HG03378 (cell line): Measurements from ENCODE around the gene PIH1D1.
"Not testable (repeated sequence)": the region's sequence is repeated elsewhere in the genome, so short reads cannot be mapped to it uniquely, and the experiment has no call there.

Experiments used
- ATAC-seq: cut with Tn5 transposase; IDR thresholded peaks from one replicate; pipeline ENCODE4 v1.9.1; 2021; ENCODE audit warnings: mild to moderate bottlenecking, moderate library complexity; ENCODE audit not compliant: unreplicated experiment

The PIH1D1 gene

DNA sequence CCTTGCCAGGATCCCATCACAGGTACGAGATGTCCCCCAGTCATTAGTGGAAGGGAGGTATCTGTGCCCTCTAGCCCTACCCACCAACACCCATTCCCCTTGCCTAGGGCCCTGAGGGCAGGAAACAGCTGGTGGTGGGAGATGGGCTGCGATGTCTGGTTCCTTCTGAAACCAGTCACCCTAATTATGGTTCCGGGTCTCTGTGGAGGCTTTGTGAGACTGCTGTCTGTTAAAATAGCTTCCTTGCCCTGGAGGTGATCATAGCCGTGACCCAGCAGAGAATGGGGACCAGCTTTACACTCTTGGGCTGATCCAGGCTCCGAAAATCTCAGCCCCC is 6.9 kb upstream of the PIH1D1 start:
- no peak for ATAC-seq

DNA sequence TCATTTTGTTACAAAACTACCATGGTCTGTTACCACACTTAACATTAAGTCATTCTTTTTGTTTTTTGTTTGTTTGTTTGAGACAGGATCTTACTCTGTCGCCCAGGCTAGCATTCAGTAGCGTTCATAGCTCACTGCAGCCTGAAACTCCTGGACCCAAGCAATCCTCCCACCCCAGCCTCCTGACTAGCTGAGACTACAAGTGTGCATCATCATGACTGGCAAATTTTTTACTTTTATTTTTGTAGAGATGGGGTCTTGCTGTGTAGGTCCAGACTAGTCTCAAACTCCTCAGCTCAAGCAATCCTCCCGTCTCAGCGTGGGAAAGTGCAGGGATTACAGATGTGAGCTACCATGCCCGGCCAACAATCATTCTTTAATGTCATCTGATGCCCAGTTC is 4.7 kb upstream of the PIH1D1 start:
- ATAC-seq, result no peak

- no peak for ATAC-seq
These were observed 4.2 kb upstream of the PIH1D1 start for GRCh38 chr19:49455773-49456172.

GRCh38 chr19:49453757-49454240 is 2.2 kb upstream of the PIH1D1 start:
- ATAC-seq, result no peak

GRCh38 chr19:49453013-49453756 is 1.6 kb upstream of the PIH1D1 start, which contains the start of gene ALDH16A1:
Gene ALDH16A1, plus strand, starts transcription at chr19:49453225. Its CDS starts 107 bp downstream, at chr19:49453332.
- peak; percentile 71 for ATAC-seq

GRCh38 chr19:49450405-49450804 is 1.2 kb downstream of the PIH1D1 start:
- ATAC-seq, result no peak

DNA sequence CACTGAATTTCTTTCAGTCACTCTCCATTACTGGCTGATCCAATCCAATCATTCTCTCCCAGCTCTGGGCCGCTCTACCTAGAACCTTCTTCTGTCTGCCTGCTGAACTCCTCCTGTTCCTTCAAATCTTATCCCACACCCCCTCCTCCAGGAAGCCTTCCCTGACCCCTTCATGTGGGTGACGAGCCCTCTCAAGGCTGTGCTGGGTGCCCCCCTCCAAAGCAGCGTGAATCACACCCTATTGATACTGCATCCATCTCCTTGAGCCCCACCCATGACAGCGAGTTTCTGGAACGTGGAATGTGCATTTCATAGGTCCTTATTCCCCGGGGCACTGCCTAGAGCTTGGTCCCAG is 3.2 kb downstream of the PIH1D1 start:
- no peak for ATAC-seq

DNA sequence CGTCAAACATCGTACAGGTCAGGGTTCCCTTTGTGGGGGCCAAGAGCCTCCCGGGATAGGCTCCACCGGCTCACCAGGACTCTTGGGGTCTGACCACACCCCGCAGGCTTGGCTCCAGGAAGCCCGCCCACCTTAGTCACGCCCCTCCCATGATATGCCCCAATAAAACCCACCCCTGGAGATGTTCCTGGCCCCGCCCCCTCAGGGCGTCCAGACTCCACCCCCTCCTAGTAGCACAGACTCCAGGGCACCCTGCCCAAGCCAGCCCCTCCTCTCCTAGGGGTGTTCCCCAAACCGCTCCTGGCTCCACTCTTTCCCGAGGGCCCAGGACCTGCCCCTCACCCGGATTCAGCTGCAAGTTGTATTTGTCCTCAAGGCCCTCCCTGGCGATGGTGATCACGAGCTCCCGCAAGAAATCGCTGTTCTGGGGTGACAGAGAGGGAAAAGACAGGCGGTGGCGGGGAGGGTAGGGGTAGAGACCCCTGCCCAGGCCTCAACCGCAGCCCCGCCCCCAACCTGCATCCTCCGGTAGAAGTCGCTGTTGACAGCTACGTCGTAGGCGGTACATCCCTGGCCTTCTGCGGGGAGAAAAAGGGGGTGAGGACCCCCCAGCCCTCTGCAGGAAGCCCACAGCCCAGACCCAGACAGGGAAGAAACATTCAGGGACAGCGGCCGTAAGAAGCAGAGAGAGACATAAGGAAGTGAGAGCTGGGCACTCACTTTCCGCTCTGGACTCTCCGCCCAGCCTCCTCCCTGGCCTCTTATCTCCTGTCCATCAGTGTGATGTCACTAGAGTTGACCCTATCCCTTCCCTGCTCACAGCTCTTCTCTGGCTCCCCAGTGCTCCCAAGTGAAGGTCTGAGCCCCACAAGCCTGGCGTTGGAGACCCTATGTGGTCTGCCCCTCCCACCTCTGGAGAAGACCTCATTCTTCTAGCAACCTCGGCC is 3.9 kb downstream of the PIH1D1 start:
- ATAC-seq, result no peak

DNA sequence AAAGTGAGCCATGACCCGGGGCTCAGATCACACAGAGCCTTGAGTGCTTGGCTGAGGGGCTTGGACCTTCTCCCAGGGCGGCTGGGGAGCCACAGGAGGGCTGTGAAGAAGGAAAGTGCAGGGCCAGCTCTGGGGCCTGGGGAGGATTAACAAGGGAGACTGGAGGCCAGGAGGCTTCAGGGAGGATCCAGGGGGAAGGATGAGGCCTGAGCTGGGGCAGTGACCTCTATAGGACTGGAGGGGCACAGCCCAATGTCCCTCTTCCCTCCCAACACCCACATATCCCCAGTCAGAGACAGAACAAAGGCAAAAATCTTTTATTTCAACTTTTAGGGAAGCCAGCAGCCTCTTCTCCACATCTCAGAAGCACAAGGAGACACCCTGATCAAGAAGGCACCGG is 5.6 kb downstream of the PIH1D1 start:
- no peak for ATAC-seq

GRCh38 chr19:49444100-49444700 is 7.4 kb downstream of the PIH1D1 start:
- ATAC-seq, result not testable (repeated sequence)

DNA sequence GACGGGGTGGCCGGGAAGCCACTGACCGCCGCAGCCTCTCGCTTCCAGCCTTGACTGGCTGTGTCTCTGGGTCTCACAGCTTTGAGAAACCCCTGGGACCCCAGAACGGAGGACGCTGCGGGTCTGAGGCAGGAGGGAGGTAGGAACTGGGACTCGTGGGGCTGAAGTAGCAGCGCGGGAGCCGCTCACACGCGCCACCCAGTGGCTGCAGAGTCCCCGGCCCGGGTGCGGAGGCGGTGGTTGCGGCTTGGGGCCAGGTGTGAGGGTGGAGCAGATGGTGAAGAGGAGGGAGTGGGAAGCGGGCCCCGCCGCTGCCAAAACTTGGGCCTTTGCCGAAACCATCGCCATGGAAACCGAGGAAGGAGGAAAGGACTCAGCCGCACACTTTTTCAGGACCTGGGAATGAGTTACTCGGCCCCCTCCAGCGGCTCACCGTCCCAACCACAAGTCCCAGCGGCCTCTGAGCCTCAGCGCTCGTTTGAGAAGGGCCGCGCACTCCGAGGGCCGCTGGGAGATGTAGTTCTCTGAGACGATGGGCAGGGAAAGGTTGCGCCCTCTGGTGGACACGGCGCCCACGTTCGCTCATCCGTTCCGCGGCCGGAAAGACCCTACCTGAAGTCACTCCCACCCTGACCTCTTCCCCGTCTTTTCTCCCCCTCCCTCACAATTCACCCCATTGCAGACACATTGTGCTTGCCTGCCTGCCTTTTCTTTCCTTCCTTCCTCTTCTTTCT is 8.1 kb downstream of the PIH1D1 start:
- peak; percentile 76 for ATAC-seq

- no peak for ATAC-seq
These were observed 8.7 kb downstream of the PIH1D1 start for GRCh38 chr19:49442771-49443365.

DNA sequence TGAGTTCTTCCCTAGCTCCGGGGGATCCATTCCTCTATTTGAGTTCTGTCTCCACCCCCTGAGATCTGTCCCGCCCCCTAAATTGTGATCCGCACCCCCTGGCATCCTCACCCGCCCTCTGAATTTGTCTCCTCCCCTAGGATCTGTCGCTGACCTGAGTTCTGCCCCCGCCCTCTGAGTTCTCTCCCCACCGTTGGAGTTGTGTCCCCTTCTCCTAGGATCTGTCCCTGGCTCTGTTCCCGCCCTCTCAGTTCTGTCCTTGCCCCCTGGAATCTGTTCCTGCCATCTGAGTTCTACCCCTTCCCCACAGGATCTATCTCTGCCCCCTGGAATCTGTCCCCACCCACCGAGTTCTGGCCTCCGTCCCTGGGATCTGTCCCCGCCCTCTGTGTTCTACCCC is 9.3 kb downstream of the PIH1D1 start:
- ATAC-seq, result no peak

GRCh38 chr19:49441960-49442350 is 9.7 kb downstream of the PIH1D1 start:
- ATAC-seq, result no peak

- no peak for ATAC-seq
These were observed 10.2 kb downstream of the PIH1D1 start, which contains the start of gene SLC17A7 for GRCh38 chr19:49441210-49441959. Gene SLC17A7, minus strand, starts transcription at chr19:49441527. Its CDS starts 148 bp downstream, at chr19:49441379.

DNA sequence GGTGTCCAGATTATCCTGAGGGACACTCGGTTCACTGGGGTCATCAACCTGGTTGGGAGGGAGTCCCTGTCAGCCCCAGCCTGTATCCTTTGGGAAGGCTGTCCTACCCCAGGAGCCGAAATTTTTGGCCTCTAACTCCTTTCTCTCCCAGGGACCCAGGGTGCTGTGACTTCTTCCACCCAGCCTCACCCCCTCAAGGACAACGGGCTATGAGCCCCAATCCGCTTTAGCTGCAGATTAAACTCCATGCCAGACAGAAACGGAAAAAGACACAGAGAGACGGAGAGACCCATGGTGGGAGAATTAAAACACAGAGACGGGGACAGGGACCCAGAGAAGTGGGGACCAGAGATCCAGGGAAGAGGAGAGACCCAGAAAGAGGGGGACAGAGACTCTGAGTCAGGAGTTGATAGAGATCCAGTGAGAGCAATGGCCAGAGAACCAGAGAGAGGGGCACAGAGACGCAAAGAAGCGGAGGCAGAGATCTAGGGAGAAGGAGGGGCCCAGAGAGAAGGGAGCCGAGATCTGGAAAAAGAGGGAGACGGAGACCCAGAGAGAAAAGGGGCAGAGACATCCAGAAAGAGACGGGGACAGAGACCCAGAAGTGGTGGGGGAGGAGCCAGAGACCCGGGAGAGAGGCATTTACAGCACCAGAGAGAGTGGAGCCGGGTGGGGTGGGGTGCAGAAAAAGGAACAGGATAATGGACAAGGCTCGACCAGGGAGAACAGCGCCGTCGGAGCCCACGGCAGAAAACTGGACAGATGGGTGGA is 11.0 kb downstream of the PIH1D1 start:
- ATAC-seq, result no peak

DNA sequence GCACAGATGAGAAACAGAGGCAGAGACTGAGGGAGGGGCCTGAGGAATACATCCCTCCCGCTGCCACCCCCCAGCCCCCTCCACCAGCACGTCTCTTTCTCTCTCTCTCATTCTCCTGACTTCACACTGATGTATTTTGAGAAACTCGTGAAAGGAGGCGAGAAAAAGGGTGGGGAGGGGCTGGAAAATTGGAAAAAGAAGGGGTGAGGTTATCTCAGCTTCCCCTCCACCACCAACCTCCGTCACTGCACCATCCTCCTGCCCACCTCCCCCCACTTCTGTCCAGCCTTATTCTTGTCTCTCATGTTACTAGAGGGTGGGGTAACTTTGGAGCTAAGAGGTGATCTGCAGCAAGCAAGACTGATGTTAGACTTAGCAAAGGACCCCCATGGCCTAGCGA is 11.8 kb downstream of the PIH1D1 start:
- ATAC-seq, result no peak

DNA sequence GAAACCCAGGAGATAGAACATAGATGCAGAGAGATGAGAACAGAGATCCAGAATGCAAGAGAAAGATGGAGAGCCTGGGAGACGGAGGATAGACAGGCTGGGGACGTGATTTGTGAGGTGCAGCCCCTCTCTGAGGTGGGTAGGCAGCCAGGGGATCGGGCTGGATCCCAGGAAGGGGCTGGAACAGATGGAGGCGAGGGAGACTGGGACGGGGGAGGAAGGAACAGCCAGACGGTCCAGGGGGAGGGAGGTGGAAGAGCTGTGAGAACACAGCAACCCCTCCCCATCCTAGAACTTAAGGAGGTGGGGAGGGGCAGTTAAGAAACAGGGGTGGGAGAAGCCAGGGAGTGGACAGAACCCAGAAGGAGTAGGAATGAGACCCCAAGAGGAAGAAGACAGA is 13.4 kb downstream of the PIH1D1 start:
- no peak for ATAC-seq

- no peak for ATAC-seq
These were observed 14.4 kb downstream of the PIH1D1 start for GRCh38 chr19:49437231-49437630.
